ENCODE results near the gene SHISA9.

GRCh38 chr16:13154799-13155198 lies 253.4 kb downstream of the SHISA9 start:
- TF ChIP-seq CTCF (IDR thresholded peaks at IDR 0.05) (no peak), POLR2A (IDR thresholded peaks at IDR 0.05) (no peak)
